ENCODE measurements around the gene NKAIN4.

The NKAIN4 gene

GRCh38 chr20:63268256-63268655, 14.0 kb upstream of the NKAIN4 start:
- no peak overlapping the region for H3K27ac ChIP-seq
- no peak for TF ChIP-seq CTCF (conservative IDR thresholded peaks at IDR 0.05)
- no peak for TF ChIP-seq ZFX (IDR thresholded peaks at IDR 0.05)

GRCh38 chr20:63267691-63268090, 13.4 kb upstream of the NKAIN4 start:
- H3K27ac ChIP-seq: no peak overlapping the region
- TF ChIP-seq CTCF (conservative IDR thresholded peaks at IDR 0.05) (no peak), ZFX (IDR thresholded peaks at IDR 0.05) (no peak)

GRCh38 chr20:63265891-63266515, 11.7 kb upstream of the NKAIN4 start:
- H3K27ac ChIP-seq: no peak overlapping the region
- no peak for TF ChIP-seq ZFX (IDR thresholded peaks at IDR 0.05)
- TF ChIP-seq CTCF (conservative IDR thresholded peaks at IDR 0.05): no peak

- no peak for TF ChIP-seq CTCF (conservative IDR thresholded peaks at IDR 0.05)
- no peak for TF ChIP-seq ZFX (IDR thresholded peaks at IDR 0.05)
- no peak overlapping the region for H3K27ac ChIP-seq
These were observed 10.3 kb upstream of the NKAIN4 start for GRCh38 chr20:63264519-63264918.

DNA sequence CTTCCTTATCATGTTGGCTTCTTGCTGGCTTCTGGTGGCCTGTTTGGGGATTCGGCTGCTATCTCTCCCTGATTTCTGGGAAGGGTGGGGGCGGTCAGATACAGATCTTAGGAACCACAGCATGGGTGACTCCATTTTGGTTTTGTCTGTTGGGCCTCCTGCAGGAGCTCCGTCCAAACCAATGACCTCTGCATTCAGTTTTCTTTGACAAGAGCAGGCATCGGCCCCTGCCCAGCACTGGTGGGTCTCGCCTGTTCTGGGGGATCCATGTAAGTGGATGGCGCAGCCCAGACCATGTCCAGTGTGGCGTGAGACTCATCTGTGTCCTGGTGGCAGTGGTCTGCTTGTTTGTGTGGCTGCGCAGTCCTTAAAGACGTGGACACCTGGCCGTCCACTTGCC, 9.7 kb upstream of the NKAIN4 start:
- TF ChIP-seq ZFX (IDR thresholded peaks at IDR 0.05) (no peak), CTCF (conservative IDR thresholded peaks at IDR 0.05) (no peak)
- H3K27ac ChIP-seq: no peak overlapping the region

GRCh38 chr20:63262836-63263235, 8.6 kb upstream of the NKAIN4 start:
- TF ChIP-seq ZFX (IDR thresholded peaks at IDR 0.05) (no peak), CTCF (conservative IDR thresholded peaks at IDR 0.05) (no peak)
- no peak overlapping the region for H3K27ac ChIP-seq

GRCh38 chr20:63261795-63262528, 7.7 kb upstream of the NKAIN4 start:
- H3K27ac ChIP-seq: no peak overlapping the region
- TF ChIP-seq CTCF (conservative IDR thresholded peaks at IDR 0.05) (no peak), ZFX (IDR thresholded peaks at IDR 0.05) (no peak)

Measured in C4-2B (cell line).